HepG2 (cell line): ENCODE results near the gene ELL. TPM values are rescaled to one million over a fixed set of nuclear protein-coding genes. Genes with fewer than 3 reads are reported as not detected.
A peak's percentile ranks its signal among the peaks of the same experiment; 100 is the strongest.

ENCODE experiments used
- ISX ChIP-seq: sonication (generic); formaldehyde crosslinking; conservative IDR thresholded peaks from 2 replicates; pipeline ENCODE4 v1.5.0; 2020; ENCODE audit warnings: missing genetic modification reagents
- RXRA ChIP-seq: sonication (generic); formaldehyde crosslinking; IDR thresholded peaks from 2 replicates; pipeline ENCODE4 v1.5.1; 2020; ENCODE audit warnings: missing genetic modification reagents
- SP1 ChIP-seq, 2 experiments: fragments of 450-650 bp in 1 of 2; sonication (generic) in 1 of 2; formaldehyde crosslinking in 1 of 2; IDR thresholded peaks; 2 replicates each; pipeline versions ENCODE4 v1.4.0 to v1.6.1; 2016 to 2020; ENCODE audit warnings: missing genetic modification reagents in 1 of 2
- TARDBP ChIP-seq: sonication (generic); formaldehyde crosslinking; IDR thresholded peaks from 2 replicates; pipeline ENCODE4 v1.8.0; 2022; ENCODE audit warnings: mild to moderate bottlenecking, missing genetic modification reagents
- TSC22D2 ChIP-seq: sonication (generic); formaldehyde crosslinking; IDR thresholded peaks from 2 replicates; pipeline ENCODE4 v1.5.1; 2020; ENCODE audit warnings: missing genetic modification reagents, mild to moderate bottlenecking, borderline replicate concordance
- ZNF274 ChIP-seq: sonication (generic); formaldehyde crosslinking; IDR thresholded peaks from 2 replicates; pipeline ENCODE4 v1.5.1; 2020; ENCODE audit warnings: mild to moderate bottlenecking, missing genetic modification reagents
- ZNF432 ChIP-seq: sonication (generic); formaldehyde crosslinking; IDR thresholded peaks from 2 replicates; pipeline ENCODE4 v1.5.0; 2020; ENCODE audit warnings: missing genetic modification reagents, mild to moderate bottlenecking, borderline replicate concordance
- polyA plus RNA-seq, 8 experiments: library from polyadenylated mRNA; depleted of rRNA in 3 of 8; stranded (reverse) in 7 of 8; unstranded in 1 of 8; fragments of >200 nt; fragmentation: Illumina TruSeq in 4 of 8; extraction: Trizol in 4 of 8; gene quantifications; 2 replicates each; pipeline versions ENCODE4 v1.2.1 to v1.2.3, GENCODE V29; 2011 to 2016; ENCODE audit warnings: low read depth in 4 of 8, missing spikeins in 1 of 8, mixed read lengths in 1 of 8; ENCODE audit not compliant: insufficient read depth in 1 of 8
- total RNA-seq, 5 experiments: library from RNA; depleted of rRNA; stranded (reverse); fragments of >200 nt; fragmentation: Illumina TruSeq; extraction: Trizol; gene quantifications; 2 replicates each; pipeline ENCODE4 v1.2.3, GENCODE V29; 2016; ENCODE audit warnings: low read depth in 1 of 5
- TF ChIP-seq, protein P1 (sequence below), 2 experiments: sonication (generic) in 1 of 2; formaldehyde crosslinking in 1 of 2; IDR thresholded peaks; 2 replicates each; pipeline versions ENCODE4 v1.5.1 to v1.6.1; 2011 to 2020; ENCODE audit warnings: borderline replicate concordance in 1 of 2, low read depth in 1 of 2, low read length in 1 of 2, mild to moderate bottlenecking in 1 of 2, missing genetic modification reagents in 1 of 2, moderate library complexity in 1 of 2
- TF ChIP-seq, protein P2 (sequence below): sonication (generic); formaldehyde crosslinking; IDR thresholded peaks from 2 replicates; pipeline ENCODE4 v1.4.0; 2020; ENCODE audit warnings: missing genetic modification reagents, borderline replicate concordance
- TF ChIP-seq, protein P3 (sequence below): IDR thresholded peaks from 2 replicates; pipeline ENCODE4 v1.6.1; 2016; ENCODE audit warnings: low read depth, control low read depth
- TF ChIP-seq, protein P4 (sequence below): IDR thresholded peaks from 2 replicates; pipeline ENCODE4 v1.6.1; 2016; ENCODE audit warnings: missing genetic modification reagents, missing compliant biosample characterization
- TF ChIP-seq, protein P5 (sequence below): sonication (generic); formaldehyde crosslinking; IDR thresholded peaks from 2 replicates; pipeline ENCODE4 v1.8.1; 2022; ENCODE audit warnings: low read depth, mild to moderate bottlenecking, missing genetic modification reagents
- TF ChIP-seq, protein P6 (sequence below): sonication (generic); formaldehyde crosslinking; IDR thresholded peaks from 2 replicates; pipeline ENCODE4 v1.8.0; 2022; ENCODE audit warnings: missing genetic modification reagents, mild to moderate bottlenecking, inconsistent platforms, borderline replicate concordance

The ELL gene
- total and polyA plus RNA-seq, 2 of the 13 experiments (the other 11 are each of a cell fraction or from before 2014, with no cell fraction given), result 3.7 to 5.4 TPM

DNA sequence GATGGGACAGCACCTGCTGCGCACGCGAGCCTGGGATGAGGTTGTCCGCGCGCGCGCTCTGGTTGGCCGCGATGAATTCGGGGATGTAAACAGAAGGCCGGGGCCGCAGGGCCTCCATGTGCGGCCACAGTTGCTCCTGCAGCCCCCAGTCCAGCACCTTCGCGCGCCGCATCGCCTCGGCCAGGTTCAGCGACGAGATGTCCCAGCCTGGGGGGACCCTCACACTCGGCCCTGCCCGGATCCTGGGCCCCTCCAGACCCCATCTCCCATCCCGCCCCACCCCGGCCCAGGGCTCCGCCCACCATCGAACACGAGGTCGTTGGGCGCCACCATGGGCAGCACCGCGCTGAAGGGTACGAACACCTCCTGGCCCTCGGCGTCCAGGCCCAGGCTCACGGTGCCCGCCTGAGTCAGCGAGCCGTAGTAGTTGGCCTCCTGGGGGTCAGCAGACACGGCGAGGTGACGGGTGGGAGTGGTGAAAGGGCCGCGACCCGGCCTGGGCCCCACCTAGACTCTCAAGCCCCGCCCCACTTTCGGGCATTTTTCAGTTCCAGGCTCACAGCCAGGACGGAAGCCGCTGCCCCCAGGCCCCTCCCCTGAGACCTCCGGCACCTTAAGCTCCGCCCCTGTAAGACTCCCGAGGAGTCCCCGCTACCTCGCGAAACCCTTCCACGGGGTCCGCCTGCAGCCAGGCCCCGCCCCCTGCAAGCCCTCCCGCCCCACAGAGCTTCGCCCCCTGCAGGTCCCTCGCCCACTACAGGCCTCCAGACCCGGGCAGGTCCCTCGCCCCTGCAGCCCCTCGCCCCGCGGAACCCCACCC lies 85.0 kb downstream of the ELL start (continued):
- no peak for TF ChIP-seq ZNF432
- TF ChIP-seq, protein P1, sequence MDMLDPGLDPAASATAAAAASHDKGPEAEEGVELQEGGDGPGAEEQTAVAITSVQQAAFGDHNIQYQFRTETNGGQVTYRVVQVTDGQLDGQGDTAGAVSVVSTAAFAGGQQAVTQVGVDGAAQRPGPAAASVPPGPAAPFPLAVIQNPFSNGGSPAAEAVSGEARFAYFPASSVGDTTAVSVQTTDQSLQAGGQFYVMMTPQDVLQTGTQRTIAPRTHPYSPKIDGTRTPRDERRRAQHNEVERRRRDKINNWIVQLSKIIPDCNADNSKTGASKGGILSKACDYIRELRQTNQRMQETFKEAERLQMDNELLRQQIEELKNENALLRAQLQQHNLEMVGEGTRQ (IDR thresholded peaks at IDR 0.05; ENCODE audit: low read depth, low read length), result no peak
- TF ChIP-seq, protein P1 (CRISPR knock-in tag; IDR thresholded peaks at IDR 0.05; ENCODE audit: borderline replicate concordance), result no peak
- TF ChIP-seq, protein P2, sequence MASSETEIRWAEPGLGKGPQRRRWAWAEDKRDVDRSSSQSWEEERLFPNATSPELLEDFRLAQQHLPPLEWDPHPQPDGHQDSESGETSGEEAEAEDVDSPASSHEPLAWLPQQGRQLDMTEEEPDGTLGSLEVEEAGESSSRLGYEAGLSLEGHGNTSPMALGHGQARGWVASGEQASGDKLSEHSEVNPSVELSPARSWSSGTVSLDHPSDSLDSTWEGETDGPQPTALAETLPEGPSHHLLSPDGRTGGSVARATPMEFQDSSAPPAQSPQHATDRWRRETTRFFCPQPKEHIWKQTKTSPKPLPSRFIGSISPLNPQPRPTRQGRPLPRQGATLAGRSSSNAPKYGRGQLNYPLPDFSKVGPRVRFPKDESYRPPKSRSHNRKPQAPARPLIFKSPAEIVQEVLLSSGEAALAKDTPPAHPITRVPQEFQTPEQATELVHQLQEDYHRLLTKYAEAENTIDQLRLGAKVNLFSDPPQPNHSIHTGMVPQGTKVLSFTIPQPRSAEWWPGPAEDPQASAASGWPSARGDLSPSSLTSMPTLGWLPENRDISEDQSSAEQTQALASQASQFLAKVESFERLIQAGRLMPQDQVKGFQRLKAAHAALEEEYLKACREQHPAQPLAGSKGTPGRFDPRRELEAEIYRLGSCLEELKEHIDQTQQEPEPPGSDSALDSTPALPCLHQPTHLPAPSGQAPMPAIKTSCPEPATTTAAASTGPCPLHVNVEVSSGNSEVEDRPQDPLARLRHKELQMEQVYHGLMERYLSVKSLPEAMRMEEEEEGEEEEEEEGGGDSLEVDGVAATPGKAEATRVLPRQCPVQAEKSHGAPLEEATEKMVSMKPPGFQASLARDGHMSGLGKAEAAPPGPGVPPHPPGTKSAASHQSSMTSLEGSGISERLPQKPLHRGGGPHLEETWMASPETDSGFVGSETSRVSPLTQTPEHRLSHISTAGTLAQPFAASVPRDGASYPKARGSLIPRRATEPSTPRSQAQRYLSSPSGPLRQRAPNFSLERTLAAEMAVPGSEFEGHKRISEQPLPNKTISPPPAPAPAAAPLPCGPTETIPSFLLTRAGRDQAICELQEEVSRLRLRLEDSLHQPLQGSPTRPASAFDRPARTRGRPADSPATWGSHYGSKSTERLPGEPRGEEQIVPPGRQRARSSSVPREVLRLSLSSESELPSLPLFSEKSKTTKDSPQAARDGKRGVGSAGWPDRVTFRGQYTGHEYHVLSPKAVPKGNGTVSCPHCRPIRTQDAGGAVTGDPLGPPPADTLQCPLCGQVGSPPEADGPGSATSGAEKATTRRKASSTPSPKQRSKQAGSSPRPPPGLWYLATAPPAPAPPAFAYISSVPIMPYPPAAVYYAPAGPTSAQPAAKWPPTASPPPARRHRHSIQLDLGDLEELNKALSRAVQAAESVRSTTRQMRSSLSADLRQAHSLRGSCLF (CRISPR knock-in tag), result no peak
- TF ChIP-seq, protein P3, sequence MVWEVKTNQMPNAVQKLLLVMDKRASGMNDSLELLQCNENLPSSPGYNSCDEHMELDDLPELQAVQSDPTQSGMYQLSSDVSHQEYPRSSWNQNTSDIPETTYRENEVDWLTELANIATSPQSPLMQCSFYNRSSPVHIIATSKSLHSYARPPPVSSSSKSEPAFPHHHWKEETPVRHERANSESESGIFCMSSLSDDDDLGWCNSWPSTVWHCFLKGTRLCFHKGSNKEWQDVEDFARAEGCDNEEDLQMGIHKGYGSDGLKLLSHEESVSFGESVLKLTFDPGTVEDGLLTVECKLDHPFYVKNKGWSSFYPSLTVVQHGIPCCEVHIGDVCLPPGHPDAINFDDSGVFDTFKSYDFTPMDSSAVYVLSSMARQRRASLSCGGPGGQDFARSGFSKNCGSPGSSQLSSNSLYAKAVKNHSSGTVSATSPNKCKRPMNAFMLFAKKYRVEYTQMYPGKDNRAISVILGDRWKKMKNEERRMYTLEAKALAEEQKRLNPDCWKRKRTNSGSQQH (CRISPR knock-in tag), result no peak
- TF ChIP-seq RXRA, result peak; percentile 70
- TF ChIP-seq, protein P4, sequence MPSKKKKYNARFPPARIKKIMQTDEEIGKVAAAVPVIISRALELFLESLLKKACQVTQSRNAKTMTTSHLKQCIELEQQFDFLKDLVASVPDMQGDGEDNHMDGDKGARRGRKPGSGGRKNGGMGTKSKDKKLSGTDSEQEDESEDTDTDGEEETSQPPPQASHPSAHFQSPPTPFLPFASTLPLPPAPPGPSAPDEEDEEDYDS (CRISPR knock-in tag), result no peak
- TF ChIP-seq, protein P5, sequence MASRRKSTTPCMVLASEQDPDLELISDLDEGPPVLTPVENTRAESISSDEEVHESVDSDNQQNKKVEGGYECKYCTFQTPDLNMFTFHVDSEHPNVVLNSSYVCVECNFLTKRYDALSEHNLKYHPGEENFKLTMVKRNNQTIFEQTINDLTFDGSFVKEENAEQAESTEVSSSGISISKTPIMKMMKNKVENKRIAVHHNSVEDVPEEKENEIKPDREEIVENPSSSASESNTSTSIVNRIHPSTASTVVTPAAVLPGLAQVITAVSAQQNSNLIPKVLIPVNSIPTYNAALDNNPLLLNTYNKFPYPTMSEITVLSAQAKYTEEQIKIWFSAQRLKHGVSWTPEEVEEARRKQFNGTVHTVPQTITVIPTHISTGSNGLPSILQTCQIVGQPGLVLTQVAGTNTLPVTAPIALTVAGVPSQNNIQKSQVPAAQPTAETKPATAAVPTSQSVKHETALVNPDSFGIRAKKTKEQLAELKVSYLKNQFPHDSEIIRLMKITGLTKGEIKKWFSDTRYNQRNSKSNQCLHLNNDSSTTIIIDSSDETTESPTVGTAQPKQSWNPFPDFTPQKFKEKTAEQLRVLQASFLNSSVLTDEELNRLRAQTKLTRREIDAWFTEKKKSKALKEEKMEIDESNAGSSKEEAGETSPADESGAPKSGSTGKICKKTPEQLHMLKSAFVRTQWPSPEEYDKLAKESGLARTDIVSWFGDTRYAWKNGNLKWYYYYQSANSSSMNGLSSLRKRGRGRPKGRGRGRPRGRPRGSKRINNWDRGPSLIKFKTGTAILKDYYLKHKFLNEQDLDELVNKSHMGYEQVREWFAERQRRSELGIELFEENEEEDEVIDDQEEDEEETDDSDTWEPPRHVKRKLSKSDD (CRISPR knock-in tag), result 0 out of 2 replicates have a peak, but pooled peaks have one; percentile 39
- TF ChIP-seq SP1 (IDR thresholded peaks at IDR 0.05), result no peak
- TF ChIP-seq SP1 (CRISPR knock-in tag; IDR thresholded peaks at IDR 0.05), result peak; percentile 33; the same call in 1 of the 2 replicates
- TF ChIP-seq, protein P6, sequence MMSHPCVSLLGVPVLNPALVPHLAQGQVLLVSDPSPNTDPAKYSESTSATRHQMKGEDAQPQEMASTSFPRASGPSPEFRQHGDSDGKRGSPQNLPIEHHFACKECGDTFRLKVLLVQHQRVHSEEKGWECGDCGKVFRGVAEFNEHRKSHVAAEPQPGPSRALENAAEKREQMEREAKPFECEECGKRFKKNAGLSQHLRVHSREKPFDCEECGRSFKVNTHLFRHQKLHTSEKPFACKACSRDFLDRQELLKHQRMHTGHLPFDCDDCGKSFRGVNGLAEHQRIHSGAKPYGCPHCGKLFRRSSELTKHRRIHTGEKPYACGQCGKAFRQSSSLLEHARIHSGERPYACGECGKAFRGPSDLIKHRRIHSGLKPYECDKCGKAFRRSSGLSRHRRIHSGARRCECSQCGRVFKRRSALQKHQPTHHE, result no peak
- no peak for TF ChIP-seq ZNF274 (CRISPR knock-in tag)
- no peak for TF ChIP-seq TARDBP (CRISPR knock-in tag)
- TF ChIP-seq ISX (CRISPR knock-in tag), result no peak
- no peak for TF ChIP-seq TSC22D2 (CRISPR knock-in tag)
